ENCODE data around the gene HPD.

HPD gene

GRCh38 chr12:121814429-121815119 is 44.1 kb downstream of the HPD start:
- no peak for TF ChIP-seq CTCF (IDR thresholded peaks at IDR 0.05; ENCODE audit: low read depth, low read length)
- peak; percentile 12 for DNase-seq
- Histone ChIP-seq H3K4me1 (peaks cover 6% of the 10 kb centered on the region; the same call in 1 of the 2 replicates), H3K9me3 (no peaks in the 10 kb centered on the region), H3K36me3 (peaks cover 74% of the 10 kb centered on the region), H3K4me3 (ENCODE audit: low read depth, low read length) (no peak overlapping the region), H3K27me3 (no peaks in the 10 kb centered on the region)

- H3K36me3 ChIP-seq = peaks cover 74% of the 10 kb centered on the region
- peaks cover 6% of the 10 kb centered on the region; the same call in 1 of the 2 replicates for H3K4me1 ChIP-seq
- H3K27me3 ChIP-seq = no peaks in the 10 kb centered on the region
- TF ChIP-seq CTCF (IDR thresholded peaks at IDR 0.05; ENCODE audit: low read depth, low read length) = no peak
- no peak for DNase-seq
- H3K9me3 ChIP-seq = no peaks in the 10 kb centered on the region
- no peak overlapping the region for H3K4me3 ChIP-seq (ENCODE audit: low read depth, low read length)
Measured at GRCh38 chr12:121813951-121814350, 44.7 kb downstream of the HPD start.

GRCh38 chr12:121812921-121813896 is 45.5 kb downstream of the HPD start:
- TF ChIP-seq CTCF (IDR thresholded peaks at IDR 0.05; ENCODE audit: low read depth, low read length) = no peak
- no peaks in the 10 kb centered on the region for H3K27me3 ChIP-seq
- H3K4me3 ChIP-seq (ENCODE audit: low read depth, low read length) = no peak overlapping the region
- H3K36me3 ChIP-seq = peaks cover 77% of the 10 kb centered on the region
- H3K9me3 ChIP-seq = no peaks in the 10 kb centered on the region
- peaks cover 6% of the 10 kb centered on the region; the same call in 1 of the 2 replicates for H3K4me1 ChIP-seq
- DNase-seq = no peak

GRCh38 chr12:121812320-121812871 is 46.3 kb downstream of the HPD start:
- peak; percentile 61 for DNase-seq
- Histone ChIP-seq H3K4me3 (ENCODE audit: low read depth, low read length) (peak overlapping the region; percentile 53), H3K27me3 (no peaks in the 10 kb centered on the region), H3K36me3 (peaks cover 73% of the 10 kb centered on the region), H3K4me1 (peaks cover 6% of the 10 kb centered on the region; the same call in 1 of the 2 replicates), H3K9me3 (no peaks in the 10 kb centered on the region)
- no peak; the same call in 1 of the 2 replicates for TF ChIP-seq CTCF (IDR thresholded peaks at IDR 0.05; ENCODE audit: low read depth, low read length)

GRCh38 chr12:121811434-121812319 is 47.0 kb downstream of the HPD start:
- Histone ChIP-seq H3K36me3 (peaks cover 70% of the 10 kb centered on the region), H3K4me3 (ENCODE audit: low read depth, low read length) (peak overlapping the region; percentile 53), H3K9me3 (no peaks in the 10 kb centered on the region), H3K27me3 (no peaks in the 10 kb centered on the region), H3K4me1 (peaks cover 9% of the 10 kb centered on the region; the same call in 1 of the 2 replicates)
- peak; percentile 81 for DNase-seq
- peak; percentile 78 for TF ChIP-seq CTCF (IDR thresholded peaks at IDR 0.05; ENCODE audit: low read depth, low read length)
